Coronary artery (tissue), 2 donors: ENCODE data around the gene IGF1R.

Experiments
- DNase-seq: peaks from one replicate; pipeline ENCODE4 v3.0.0-alpha.2; 2017; ENCODE audit warnings: low spot score
- H3K27ac ChIP-seq, 2 donors: fragments of 200-600 bp; sonication (generic); one replicate each; pipeline ENCODE4 v1.5.1; 2016 to 2019
- H3K4me3 ChIP-seq: fragments of 200-600 bp; sonication (generic); 2 replicates; pipeline ENCODE4 v1.5.1; 2016; ENCODE audit warnings: mild to moderate bottlenecking, moderate library complexity
- TF ChIP-seq, protein P1 (sequence below): fragments of 200-600 bp; sonication (generic); IDR thresholded peaks from one replicate; pipeline ENCODE4 v1.5.1; 2019; ENCODE audit warnings: antibody characterized with exemption

The IGF1R gene

GRCh38 chr15:98909968-98910885 lies 261.9 kb downstream of the IGF1R start:
- Histone ChIP-seq H3K4me3 (no peak overlapping the region), H3K27ac (no peak overlapping the region)
- no peak for DNase-seq
- TF ChIP-seq, protein P1, sequence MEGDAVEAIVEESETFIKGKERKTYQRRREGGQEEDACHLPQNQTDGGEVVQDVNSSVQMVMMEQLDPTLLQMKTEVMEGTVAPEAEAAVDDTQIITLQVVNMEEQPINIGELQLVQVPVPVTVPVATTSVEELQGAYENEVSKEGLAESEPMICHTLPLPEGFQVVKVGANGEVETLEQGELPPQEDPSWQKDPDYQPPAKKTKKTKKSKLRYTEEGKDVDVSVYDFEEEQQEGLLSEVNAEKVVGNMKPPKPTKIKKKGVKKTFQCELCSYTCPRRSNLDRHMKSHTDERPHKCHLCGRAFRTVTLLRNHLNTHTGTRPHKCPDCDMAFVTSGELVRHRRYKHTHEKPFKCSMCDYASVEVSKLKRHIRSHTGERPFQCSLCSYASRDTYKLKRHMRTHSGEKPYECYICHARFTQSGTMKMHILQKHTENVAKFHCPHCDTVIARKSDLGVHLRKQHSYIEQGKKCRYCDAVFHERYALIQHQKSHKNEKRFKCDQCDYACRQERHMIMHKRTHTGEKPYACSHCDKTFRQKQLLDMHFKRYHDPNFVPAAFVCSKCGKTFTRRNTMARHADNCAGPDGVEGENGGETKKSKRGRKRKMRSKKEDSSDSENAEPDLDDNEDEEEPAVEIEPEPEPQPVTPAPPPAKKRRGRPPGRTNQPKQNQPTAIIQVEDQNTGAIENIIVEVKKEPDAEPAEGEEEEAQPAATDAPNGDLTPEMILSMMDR, result no peak

DNA sequence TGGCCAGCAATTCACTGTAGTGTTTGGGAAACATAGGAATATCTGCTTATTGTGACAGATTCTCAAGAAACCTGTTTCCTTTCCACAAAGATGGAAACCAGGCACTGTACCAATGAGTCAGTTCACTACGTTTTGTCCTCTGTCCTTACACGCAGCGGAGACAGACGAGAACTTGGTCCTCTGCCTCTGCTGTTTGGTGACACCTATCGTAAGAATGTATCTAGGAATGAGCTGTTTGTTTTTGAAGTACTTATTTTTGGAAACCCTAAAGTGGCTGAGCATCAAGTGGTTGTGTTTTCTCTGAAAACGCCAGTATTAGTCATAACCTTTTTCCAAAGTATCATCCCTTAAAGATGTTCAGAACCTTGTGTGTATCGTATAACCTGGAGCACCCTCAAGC lies 266.3 kb downstream of the IGF1R start:
- no peak overlapping the region for H3K4me3 ChIP-seq
- DNase-seq, result no peak
- H3K27ac ChIP-seq, result peak overlapping the region; percentile 54 to 80
- TF ChIP-seq, protein P1, result no peak

GRCh38 chr15:98916826-98917225 lies 268.5 kb downstream of the IGF1R start:
- DNase-seq, result no peak
- TF ChIP-seq, protein P1, result no peak
- Histone ChIP-seq H3K4me3 (no peak overlapping the region), H3K27ac (no peak overlapping the region)

GRCh38 chr15:98917417-98917816 lies 269.1 kb downstream of the IGF1R start:
- Histone ChIP-seq H3K4me3 (no peak overlapping the region), H3K27ac (no peak overlapping the region)
- TF ChIP-seq, protein P1, result no peak
- no peak for DNase-seq

- no peak for DNase-seq
- Histone ChIP-seq H3K27ac (no peak overlapping the region), H3K4me3 (no peak overlapping the region)
- TF ChIP-seq, protein P1, result no peak
Measured at GRCh38 chr15:98920091-98920880, 271.9 kb downstream of the IGF1R start.

DNA sequence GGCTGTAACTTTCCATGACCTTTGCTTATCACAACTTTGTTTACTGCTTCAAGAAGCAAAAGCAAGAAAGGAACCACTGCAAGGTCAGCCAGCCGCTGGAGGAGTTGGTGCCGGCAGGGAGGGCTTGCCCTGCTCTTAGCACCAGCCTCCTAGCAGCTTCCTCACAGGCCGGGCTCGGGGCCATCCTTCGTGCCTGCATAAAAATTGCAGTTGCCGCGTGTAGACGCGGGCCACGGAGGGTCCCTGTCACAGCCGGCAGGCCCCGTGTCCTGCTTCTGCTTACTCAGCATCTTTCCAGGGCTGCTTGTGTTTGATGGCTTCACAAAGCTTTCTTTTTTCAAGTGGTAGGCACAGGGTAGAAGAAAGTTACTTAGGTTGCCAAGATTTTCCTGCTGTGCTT lies 274.8 kb downstream of the IGF1R start:
- no peak for DNase-seq
- TF ChIP-seq, protein P1, result no peak
- Histone ChIP-seq H3K27ac (no peak overlapping the region), H3K4me3 (no peak overlapping the region)
